Measurements from ENCODE around the gene THOC6. TPM values are rescaled to one million over a fixed set of nuclear protein-coding genes. Genes with fewer than 3 reads are reported as not detected.

THOC6 gene
- total RNA-seq, 2 experiments from 2014 or later = 12.0 to 12.9 TPM

GRCh38 chr16:3060339-3061127, 36.7 kb downstream of the THOC6 start:
- ChIA-PET CTCF (interaction anchor here (0.7 to 3.1 kb wide), 9 partner anchors 12 to 106 kb away, joined by 3 to 62 read pairs (median 3); partner anchors contain the start of genes TNFRSF12A and ZNF213), POLR2A (interaction anchor here (0.9 to 5.4 kb wide), 11 partner anchors 10 to 139 kb away, joined by 3 to 70 read pairs (median 7); partner anchors contain the start of genes ZNF213 and ZSCAN10)
- Histone ChIP-seq H3K27me3 (ENCODE audit: control insufficient read depth in 1 of 2, insufficient read depth in 2 of 2, low read length in 2 of 2) (no peaks in the 10 kb centered on the region), H3K9me3 (ENCODE audit: control insufficient read depth in 1 of 2, insufficient read depth in 1 of 2, low read length in 2 of 2) (no peaks in the 10 kb centered on the region), H3K27ac (ENCODE audit: low read depth in 1 of 2, low read length in 2 of 2) (no peak overlapping the region), H3K4me3 (ENCODE audit: low read length) (no peak overlapping the region), H3K4me1 (ENCODE audit: insufficient read depth, low read length) (peaks cover 84% of the 10 kb centered on the region), H3K36me3 (ENCODE audit: insufficient read depth, low read length) (peaks cover 3% of the 10 kb centered on the region)
- Mint-ChIP-seq H3K9me3 (no peaks in the 10 kb centered on the region), H3K27me3 (no peaks in the 10 kb centered on the region), H3K4me3 (peak overlapping the region; percentile 95), H3K4me1 (ENCODE audit: low read depth) (peaks cover 61% of the 10 kb centered on the region), H3K36me3 (ENCODE audit: low read depth) (peaks cover 13% of the 10 kb centered on the region), H3K27ac (peak overlapping the region; percentile 83)
- no peak for ATAC-seq (ENCODE audit: poor library complexity)
- intact Hi-C loops (cut with DNase I, micrococcal nuclease) = no loop called here
- TF ChIP-seq CTCF (IDR thresholded peaks at IDR 0.05) = no peak
- peak in 1 of 14 experiments; percentile 19 for DNase-seq

GRCh38 chr16:3062553-3062952, 38.7 kb downstream of the THOC6 start:
- DNase-seq = peak in 1 of 14 experiments; percentile 4
- Histone ChIP-seq H3K4me3 (ENCODE audit: low read length) (no peak overlapping the region), H3K36me3 (ENCODE audit: insufficient read depth, low read length) (peaks cover 10% of the 10 kb centered on the region), H3K9me3 (ENCODE audit: control insufficient read depth in 1 of 2, insufficient read depth in 1 of 2, low read length in 2 of 2) (no peaks in the 10 kb centered on the region), H3K27me3 (ENCODE audit: control insufficient read depth in 1 of 2, insufficient read depth in 2 of 2, low read length in 2 of 2) (no peaks in the 10 kb centered on the region), H3K27ac (ENCODE audit: low read depth in 1 of 2, low read length in 2 of 2) (no peak overlapping the region), H3K4me1 (ENCODE audit: insufficient read depth, low read length) (peaks cover 72% of the 10 kb centered on the region)
- intact Hi-C loops (cut with DNase I, micrococcal nuclease) = no loop called here
- ATAC-seq (ENCODE audit: poor library complexity) = no peak
- ChIA-PET POLR2A (interaction anchor here (5.4 to 5.9 kb wide), 2 partner anchors 14 to 66 kb away, joined by 70 to 137 read pairs; no protein-coding TSS in a partner anchor), CTCF (interaction anchor here (1.0 to 4.9 kb wide), 4 partner anchors 31 to 88 kb away, joined by 3 to 33 read pairs (median 4); no protein-coding TSS in a partner anchor)
- H3K27ac Mint-ChIP-seq = peak overlapping the region; percentile 97
- TF ChIP-seq CTCF (IDR thresholded peaks at IDR 0.05) = no peak
- H3K4me3 Mint-ChIP-seq = peak overlapping the region; percentile 99
- peaks cover 61% of the 10 kb centered on the region for H3K4me1 Mint-ChIP-seq (ENCODE audit: low read depth)
- H3K27me3 Mint-ChIP-seq = no peaks in the 10 kb centered on the region
- H3K9me3 Mint-ChIP-seq = no peaks in the 10 kb centered on the region
- H3K36me3 Mint-ChIP-seq (ENCODE audit: low read depth) = peaks cover 29% of the 10 kb centered on the region

- intact Hi-C loops (cut with DNase I, micrococcal nuclease) = no loop called here
- no peak for ATAC-seq (ENCODE audit: poor library complexity)
- peaks cover 62% of the 10 kb centered on the region for H3K4me1 Mint-ChIP-seq (ENCODE audit: low read depth)
- H3K27ac ChIP-seq (ENCODE audit: low read depth in 1 of 2, low read length in 2 of 2) = peak overlapping the region; percentile 4 to 98
- TF ChIP-seq CTCF (IDR thresholded peaks at IDR 0.05) = no peak
- no peak overlapping the region for H3K4me3 ChIP-seq (ENCODE audit: low read length)
- H3K27me3 ChIP-seq (ENCODE audit: control insufficient read depth in 1 of 2, insufficient read depth in 2 of 2, low read length in 2 of 2) = no peaks in the 10 kb centered on the region
- no peaks in the 10 kb centered on the region for H3K27me3 Mint-ChIP-seq
- peak overlapping the region; percentile 99 for H3K4me3 Mint-ChIP-seq
- peaks cover 75% of the 10 kb centered on the region for H3K4me1 ChIP-seq (ENCODE audit: insufficient read depth, low read length)
- H3K9me3 ChIP-seq (ENCODE audit: control insufficient read depth in 1 of 2, insufficient read depth in 1 of 2, low read length in 2 of 2) = no peaks in the 10 kb centered on the region
- CTCF ChIA-PET = interaction anchor here (1.0 to 4.9 kb wide), 4 partner anchors 32 to 86 kb away, joined by 3 to 33 read pairs (median 4); no protein-coding TSS in a partner anchor
- H3K36me3 ChIP-seq (ENCODE audit: insufficient read depth, low read length) = peaks cover 23% of the 10 kb centered on the region
- H3K36me3 Mint-ChIP-seq (ENCODE audit: low read depth) = peaks cover 37% of the 10 kb centered on the region
- H3K27ac Mint-ChIP-seq = peak overlapping the region; percentile 97
- POLR2A ChIA-PET = interaction anchor here (0.6 to 6.5 kb wide), 11 partner anchors 9 to 86 kb away, joined by 3 to 137 read pairs (median 6); partner anchors contain the start of gene ZNF213
- DNase-seq = peak in 1 of 14 experiments; percentile 10
- no peaks in the 10 kb centered on the region for H3K9me3 Mint-ChIP-seq
These were observed 40.0 kb downstream of the THOC6 start for GRCh38 chr16:3063625-3064386.
